SU-DHL-6 (cell line): ENCODE measurements around the gene LRRTM3.

Experiments
- H2AFZ ChIP-seq: fragments of 200-600 bp; sonication (generic); 2 replicates; pipeline ENCODE4 v1.6.1; 2014; ENCODE audit warnings: low read depth, mild to moderate bottlenecking, moderate library complexity, mixed read lengths, antibody characterized with exemption, low read length; ENCODE audit not compliant: severe bottlenecking
- H3F3A ChIP-seq: fragments of 200-600 bp; shearing (Covaris generic); 2 replicates; pipeline ENCODE4 v1.6.0; 2016; ENCODE audit warnings: antibody characterized with exemption, mild to moderate bottlenecking; ENCODE audit not compliant: insufficient read depth
- H3K27ac ChIP-seq: fragments of 200-600 bp; sonication (generic); 2 replicates; pipeline ENCODE4 v1.5.1; 2016; ENCODE audit warnings: low read depth, mild to moderate bottlenecking, low read length, moderate library complexity, mixed read lengths
- H3K27me3 ChIP-seq: fragments of 200-600 bp; sonication (generic), shearing (Covaris generic); 2 replicates; pipeline ENCODE4 v1.6.0; 2014; ENCODE audit warnings: mild to moderate bottlenecking, low read length
- H3K36me3 ChIP-seq: fragments of 200-600 bp; sonication (generic); 2 replicates; pipeline ENCODE4 v1.6.1; 2014; ENCODE audit warnings: mild to moderate bottlenecking, low read length, mixed read lengths
- H3K4me2 ChIP-seq: fragments of 300-600, 200-600 bp; shearing (Covaris generic), sonication (generic); 2 replicates; pipeline ENCODE4 v1.6.0; 2014; ENCODE audit warnings: low read length, low read depth, mild to moderate bottlenecking; ENCODE audit not compliant: poor library complexity, severe bottlenecking
- H3K4me3 ChIP-seq: fragments of 200-600 bp; sonication (generic); 2 replicates; pipeline ENCODE4 v1.5.1; 2014; ENCODE audit warnings: antibody characterized with exemption, low read length, mild to moderate bottlenecking, mixed read lengths; ENCODE audit not compliant: insufficient read depth, poor library complexity, severe bottlenecking
- H3K79me2 ChIP-seq: fragments of 200-600 bp; sonication (generic); 2 replicates; pipeline ENCODE4 v1.6.1; 2014; ENCODE audit warnings: mild to moderate bottlenecking, low read length, moderate library complexity; ENCODE audit not compliant: insufficient read depth
- H3K9ac ChIP-seq: fragments of 200-600 bp; sonication (generic); 2 replicates; pipeline ENCODE4 v1.7.0; 2014; ENCODE audit warnings: mild to moderate bottlenecking, low read length
- H3K9me2 ChIP-seq: fragments of 200-600 bp; sonication (generic); replicated peaks from 2 replicates; pipeline ENCODE4 v1.6.1; 2014; ENCODE audit warnings: low read length; ENCODE audit not compliant: insufficient read depth
- H3K9me3 ChIP-seq: fragments of 200-600 bp; sonication (generic); 2 replicates; pipeline ENCODE4 v1.6.1; 2014; ENCODE audit warnings: low read length, mixed read lengths; ENCODE audit not compliant: insufficient read depth
- H4K20me1 ChIP-seq: fragments of 200-600 bp; sonication (generic); 2 replicates; pipeline ENCODE4 v1.6.1; 2014; ENCODE audit warnings: low read depth, mild to moderate bottlenecking, antibody characterized with exemption, low read length, moderate library complexity, mixed read lengths
- EZH2phosphoT487 ChIP-seq: fragments of 200-600 bp; sonication (generic), shearing (Covaris generic); conservative IDR thresholded peaks from 2 replicates; pipeline ENCODE4 v1.6.1; 2018; ENCODE audit warnings: mild to moderate bottlenecking, antibody characterized with exemption, low read length, moderate library complexity, mixed read lengths
- TF ChIP-seq, protein P1 (sequence below): fragments of 200-600 bp; sonication (generic); IDR thresholded peaks from one replicate; pipeline ENCODE4 v1.5.1; 2017; ENCODE audit warnings: antibody characterized with exemption, mild to moderate bottlenecking, low read length, moderate library complexity; ENCODE audit not compliant: insufficient read depth, poor library complexity, severe bottlenecking

LRRTM3 gene

DNA sequence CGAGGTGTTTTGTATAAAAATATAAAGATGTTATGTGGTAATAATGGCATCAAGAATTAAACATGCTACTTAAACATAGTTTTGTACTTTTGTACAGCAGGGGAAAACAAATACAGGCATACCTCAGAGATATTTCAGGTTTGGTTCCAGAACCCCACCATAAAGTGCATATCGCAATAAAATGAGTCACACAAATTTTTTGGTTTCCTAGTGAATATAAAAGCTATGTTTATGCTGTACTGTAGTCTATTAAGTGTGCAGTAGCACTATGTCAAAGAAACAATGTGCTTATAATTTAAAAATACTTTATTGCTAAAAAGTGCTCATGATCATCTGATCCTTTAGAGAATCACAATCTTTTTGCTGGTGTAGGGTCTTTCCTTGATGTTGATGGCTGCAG is 17.8 kb downstream of the LRRTM3 start:
- H2AFZ ChIP-seq: no peak overlapping the region
- no peak overlapping the region for H3K4me3 ChIP-seq
- H3K9me3 ChIP-seq: no peaks in the 10 kb centered on the region
- no peaks in the 10 kb centered on the region for H3F3A ChIP-seq
- H3K36me3 ChIP-seq: no peaks in the 10 kb centered on the region
- H3K27ac ChIP-seq: no peak overlapping the region
- H4K20me1 ChIP-seq: no peaks in the 10 kb centered on the region
- H3K4me2 ChIP-seq: no peak overlapping the region
- H3K9ac ChIP-seq: no peak overlapping the region
- TF ChIP-seq, protein P1, sequence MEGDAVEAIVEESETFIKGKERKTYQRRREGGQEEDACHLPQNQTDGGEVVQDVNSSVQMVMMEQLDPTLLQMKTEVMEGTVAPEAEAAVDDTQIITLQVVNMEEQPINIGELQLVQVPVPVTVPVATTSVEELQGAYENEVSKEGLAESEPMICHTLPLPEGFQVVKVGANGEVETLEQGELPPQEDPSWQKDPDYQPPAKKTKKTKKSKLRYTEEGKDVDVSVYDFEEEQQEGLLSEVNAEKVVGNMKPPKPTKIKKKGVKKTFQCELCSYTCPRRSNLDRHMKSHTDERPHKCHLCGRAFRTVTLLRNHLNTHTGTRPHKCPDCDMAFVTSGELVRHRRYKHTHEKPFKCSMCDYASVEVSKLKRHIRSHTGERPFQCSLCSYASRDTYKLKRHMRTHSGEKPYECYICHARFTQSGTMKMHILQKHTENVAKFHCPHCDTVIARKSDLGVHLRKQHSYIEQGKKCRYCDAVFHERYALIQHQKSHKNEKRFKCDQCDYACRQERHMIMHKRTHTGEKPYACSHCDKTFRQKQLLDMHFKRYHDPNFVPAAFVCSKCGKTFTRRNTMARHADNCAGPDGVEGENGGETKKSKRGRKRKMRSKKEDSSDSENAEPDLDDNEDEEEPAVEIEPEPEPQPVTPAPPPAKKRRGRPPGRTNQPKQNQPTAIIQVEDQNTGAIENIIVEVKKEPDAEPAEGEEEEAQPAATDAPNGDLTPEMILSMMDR: no peak
- TF ChIP-seq EZH2phosphoT487: no peak
- H3K27me3 ChIP-seq: no peaks in the 10 kb centered on the region
- no peaks in the 10 kb centered on the region for H3K79me2 ChIP-seq
- no peaks in the 10 kb centered on the region for H3K9me2 ChIP-seq

DNA sequence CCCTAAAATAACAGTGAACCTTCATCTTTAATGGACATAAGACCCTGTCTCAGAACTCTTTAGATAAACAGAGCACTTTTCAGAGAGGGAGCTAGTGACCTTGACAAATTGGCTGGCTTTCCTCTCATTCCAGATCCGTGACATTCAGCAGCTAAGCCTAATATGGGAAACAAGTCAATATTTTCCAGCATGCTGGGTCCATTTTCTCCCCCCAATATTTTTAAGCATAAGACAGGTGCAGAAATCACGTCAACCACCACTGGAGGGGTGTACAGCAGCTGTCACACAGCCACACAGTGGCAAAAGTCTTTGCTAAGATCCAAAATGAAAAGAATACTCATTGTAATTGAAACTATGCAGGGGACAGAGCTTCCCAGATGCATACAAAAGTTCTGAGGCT is 26.1 kb downstream of the LRRTM3 start:
- Histone ChIP-seq H3K79me2 (no peaks in the 10 kb centered on the region), H3K9me3 (no peaks in the 10 kb centered on the region), H3F3A (no peaks in the 10 kb centered on the region), H3K27me3 (no peaks in the 10 kb centered on the region), H3K4me2 (no peak overlapping the region), H2AFZ (no peak overlapping the region), H3K9me2 (no peaks in the 10 kb centered on the region), H3K36me3 (no peaks in the 10 kb centered on the region), H4K20me1 (no peaks in the 10 kb centered on the region), H3K4me3 (no peak overlapping the region), H3K9ac (no peak overlapping the region), H3K27ac (no peak overlapping the region)
- TF ChIP-seq EZH2phosphoT487: no peak
- TF ChIP-seq, protein P1: no peak

DNA sequence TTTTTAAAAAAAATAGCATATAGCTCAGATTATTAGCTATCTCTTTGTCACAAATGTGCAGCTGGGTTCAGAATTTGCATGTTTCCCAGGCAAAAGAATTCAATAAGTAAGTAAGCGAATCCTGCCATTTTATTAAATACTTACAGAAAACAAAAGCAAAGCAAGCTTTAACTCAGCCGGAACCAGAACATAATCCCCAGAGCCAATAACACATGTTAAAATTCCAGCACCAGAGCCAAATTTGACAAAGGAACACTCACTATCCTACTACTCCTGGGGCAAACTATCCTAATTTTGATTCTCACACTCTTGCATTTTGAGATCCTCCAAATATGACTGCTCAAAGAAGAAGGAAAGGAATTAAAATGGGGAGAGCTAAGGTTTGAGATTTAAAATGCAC is 32.6 kb downstream of the LRRTM3 start:
- no peaks in the 10 kb centered on the region for H4K20me1 ChIP-seq
- H3K27ac ChIP-seq: no peak overlapping the region
- H3K79me2 ChIP-seq: no peaks in the 10 kb centered on the region
- H3K9me3 ChIP-seq: no peaks in the 10 kb centered on the region
- no peak overlapping the region for H3K4me3 ChIP-seq
- no peaks in the 10 kb centered on the region for H3F3A ChIP-seq
- TF ChIP-seq, protein P1: no peak
- no peak for TF ChIP-seq EZH2phosphoT487
- H3K27me3 ChIP-seq: no peaks in the 10 kb centered on the region
- no peak overlapping the region for H3K4me2 ChIP-seq
- H3K36me3 ChIP-seq: no peaks in the 10 kb centered on the region
- no peak overlapping the region for H3K9ac ChIP-seq
- no peak overlapping the region for H2AFZ ChIP-seq
- no peaks in the 10 kb centered on the region for H3K9me2 ChIP-seq
